ENCODE data around the gene TOP1.
A peak's percentile ranks its signal among the peaks of the same experiment; 100 is the strongest.

TOP1 gene

GRCh38 chr20:41061155-41061554, 32.5 kb downstream of the TOP1 start:
- no peak for DNase-seq

- no peak for DNase-seq
These were observed 34.8 kb downstream of the TOP1 start for GRCh38 chr20:41063442-41063841.

GRCh38 chr20:41064377-41064776, 35.8 kb downstream of the TOP1 start:
- DNase-seq, result no peak

GRCh38 chr20:41065716-41066115, 37.1 kb downstream of the TOP1 start:
- no peak for DNase-seq

- DNase-seq, result no peak
These were observed 40.2 kb downstream of the TOP1 start for GRCh38 chr20:41068806-41069205.

- no peak for DNase-seq
These were observed 43.7 kb downstream of the TOP1 start for GRCh38 chr20:41072190-41072863.

- DNase-seq, result no peak
These were observed 44.3 kb downstream of the TOP1 start for GRCh38 chr20:41072915-41073314.

- DNase-seq, result no peak
These were observed 45.8 kb downstream of the TOP1 start for GRCh38 chr20:41074441-41074840.

GRCh38 chr20:41076776-41077175, 48.2 kb downstream of the TOP1 start:
- no peak for DNase-seq

GRCh38 chr20:41078329-41078728, 49.7 kb downstream of the TOP1 start:
- DNase-seq, result no peak

- no peak for DNase-seq
These were observed 50.4 kb downstream of the TOP1 start for GRCh38 chr20:41079066-41079465.

GRCh38 chr20:41080866-41081265, 52.2 kb downstream of the TOP1 start:
- DNase-seq, result no peak

GRCh38 chr20:41081276-41081814, 52.7 kb downstream of the TOP1 start:
- DNase-seq, result no peak

- DNase-seq, result no peak
These were observed 53.7 kb downstream of the TOP1 start for GRCh38 chr20:41082306-41082705.

GRCh38 chr20:41085606-41086005, 57.0 kb downstream of the TOP1 start:
- DNase-seq, result no peak

GRCh38 chr20:41086402-41087324, 58.0 kb downstream of the TOP1 start:
- DNase-seq, result no peak

- no peak for DNase-seq
These were observed 58.7 kb downstream of the TOP1 start for GRCh38 chr20:41087325-41087685.

GRCh38 chr20:41087777-41088176, 59.2 kb downstream of the TOP1 start:
- DNase-seq, result no peak

GRCh38 chr20:41089555-41089954, 60.9 kb downstream of the TOP1 start:
- no peak for DNase-seq

- no peak for DNase-seq
These were observed 63.3 kb downstream of the TOP1 start for GRCh38 chr20:41091927-41092326.

- no peak for DNase-seq
These were observed 65.9 kb downstream of the TOP1 start for GRCh38 chr20:41094353-41095055.

- DNase-seq, result peak; percentile 37
These were observed 66.7 kb downstream of the TOP1 start for GRCh38 chr20:41095110-41095969.

All from activated effector memory CD4-positive, alpha-beta T cell treated with Interleukin-2 at 50 U/mL for 16 hours (primary cell).